Measurements from ENCODE around the gene WIPF3.
"Not testable (repeated sequence)": the region's sequence is repeated elsewhere in the genome, so short reads cannot be mapped to it uniquely, and the experiment has no call there.

The WIPF3 gene

DNA sequence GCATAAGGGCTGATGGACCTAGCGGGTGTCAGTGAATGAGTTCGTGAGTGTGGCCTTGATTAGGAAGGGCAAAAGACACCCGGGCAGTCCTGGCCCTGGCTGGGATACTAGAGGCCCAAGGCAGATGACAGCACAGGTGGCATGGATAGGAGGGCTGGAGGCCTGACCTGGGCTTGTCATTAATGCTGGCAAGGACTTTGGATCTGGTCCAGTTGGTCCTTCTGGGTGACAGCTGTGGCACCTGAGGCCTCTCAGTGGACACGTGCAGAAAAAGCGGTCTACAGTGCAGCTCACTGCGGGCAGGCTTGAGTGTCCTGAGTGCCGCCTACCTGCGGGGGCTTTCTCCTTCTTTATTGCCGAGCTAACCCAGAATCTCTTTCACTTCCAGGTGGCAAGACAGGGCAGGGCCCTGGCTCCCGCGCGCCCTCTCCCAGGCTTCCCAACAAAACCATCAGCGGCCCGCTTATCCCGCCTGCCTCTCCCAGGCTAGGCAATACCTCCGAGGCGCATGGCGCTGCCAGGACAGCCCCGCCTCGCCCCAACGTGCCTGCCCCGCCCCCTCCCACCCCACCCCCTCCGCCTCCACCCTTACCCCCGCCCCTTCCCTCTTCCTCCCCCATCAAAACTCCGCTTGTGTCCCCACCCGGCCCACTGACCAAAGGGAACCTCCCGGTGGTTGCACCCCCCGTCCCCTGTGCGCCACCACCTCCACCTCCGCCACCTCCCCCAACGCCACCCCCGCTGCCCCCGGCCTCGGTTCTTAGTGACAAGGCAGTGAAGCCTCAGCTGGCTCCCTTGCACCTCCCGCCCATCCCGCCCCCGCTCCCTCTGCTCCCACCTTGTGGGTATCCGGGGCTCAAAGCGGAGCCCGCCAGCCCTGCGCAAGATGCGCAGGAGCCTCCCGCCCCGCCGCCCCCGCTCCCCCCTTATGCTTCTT lies 77.4 kb downstream of the WIPF3 start:
- no peak for DNase-seq

- no peak for DNase-seq
Observed at GRCh38 chr7:29884399-29885272, 78.3 kb downstream of the WIPF3 start.

DNA sequence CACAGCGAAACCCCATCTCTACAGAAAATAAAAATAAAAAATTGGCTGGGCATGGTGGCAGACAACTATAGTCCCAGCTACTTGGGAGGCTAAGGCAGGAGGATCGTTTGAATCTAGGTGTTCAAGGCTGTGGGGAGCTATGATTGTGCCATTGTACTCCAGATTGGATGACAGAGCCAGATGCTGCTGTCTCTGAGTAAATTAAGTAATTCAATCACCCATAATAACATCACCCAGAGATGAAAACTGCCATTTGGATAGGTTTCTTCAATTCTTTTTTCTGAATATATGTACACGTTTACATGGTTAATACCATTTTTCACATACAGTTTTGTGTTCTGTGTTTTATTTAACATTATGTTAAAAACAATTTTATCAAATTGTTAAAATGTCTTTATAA lies 79.3 kb downstream of the WIPF3 start:
- DNase-seq: no peak

DNA sequence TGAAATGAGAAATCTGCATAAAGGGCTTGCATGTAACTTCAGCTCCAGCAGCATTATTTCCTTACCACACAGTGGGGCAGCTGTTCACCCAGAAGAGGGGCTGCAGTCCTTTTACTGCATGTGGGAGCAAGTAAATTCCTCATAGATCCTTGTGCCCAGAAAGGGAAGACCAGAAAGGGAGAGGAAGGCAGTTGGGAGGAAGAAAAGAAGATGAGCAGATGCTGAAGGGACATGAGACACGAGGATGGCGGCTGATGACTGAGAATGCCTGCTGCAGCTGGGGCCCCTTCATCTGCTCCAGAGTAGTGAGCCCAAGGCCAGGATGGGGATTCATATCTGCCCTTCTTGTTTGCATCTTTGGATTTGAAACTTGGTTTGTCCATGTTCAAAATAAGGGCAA lies 80.5 kb downstream of the WIPF3 start:
- DNase-seq: no peak

- DNase-seq: no peak
Observed at GRCh38 chr7:29888006-29888405, 81.7 kb downstream of the WIPF3 start.

- DNase-seq: no peak
Observed at GRCh38 chr7:29889288-29889687, 83.0 kb downstream of the WIPF3 start.

GRCh38 chr7:29890251-29890650 lies 83.9 kb downstream of the WIPF3 start:
- no peak for DNase-seq

DNA sequence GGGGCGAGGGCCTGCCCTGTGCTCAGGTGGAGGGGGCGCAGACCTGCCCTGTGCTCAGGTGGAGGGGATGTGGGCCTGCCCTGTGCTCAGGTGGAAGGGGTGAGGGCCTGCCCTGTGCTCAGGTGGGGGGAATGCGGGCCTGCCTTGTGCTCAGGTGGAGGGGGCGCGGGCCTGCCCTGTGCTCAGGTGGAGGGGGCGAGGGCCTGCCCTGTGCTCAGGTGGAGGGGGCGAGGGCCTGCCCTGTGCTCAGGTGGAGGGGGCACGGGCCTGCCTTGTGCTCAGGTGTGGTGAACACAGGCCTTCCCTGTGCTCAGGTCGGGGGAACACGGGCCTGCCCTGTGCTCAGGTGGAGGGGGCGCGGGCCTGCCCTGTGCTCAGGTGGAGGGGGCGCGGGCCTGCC lies 84.5 kb downstream of the WIPF3 start:
- not testable (repeated sequence) for DNase-seq

DNA sequence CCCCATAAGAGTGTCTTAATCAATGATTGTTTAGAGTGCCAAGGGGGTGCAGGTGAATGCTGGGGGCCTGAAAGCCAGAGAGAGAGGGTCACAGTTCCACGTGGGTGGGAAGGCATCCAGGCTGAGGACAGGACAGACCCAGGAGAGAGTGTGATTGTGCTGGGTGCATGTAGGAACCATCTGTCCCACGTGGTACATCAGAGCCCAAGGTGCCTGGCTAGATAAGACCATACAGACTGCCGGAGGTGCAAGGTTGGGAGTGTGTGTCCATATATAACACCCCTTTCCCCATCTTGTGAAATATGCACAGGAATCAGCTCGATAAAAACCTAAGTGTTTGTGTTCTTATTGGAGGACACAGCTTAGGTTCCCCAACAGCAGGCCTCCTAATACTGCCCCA lies 85.5 kb downstream of the WIPF3 start:
- DNase-seq: no peak

- no peak for DNase-seq
Observed at GRCh38 chr7:29892231-29892630, 85.9 kb downstream of the WIPF3 start.

DNA sequence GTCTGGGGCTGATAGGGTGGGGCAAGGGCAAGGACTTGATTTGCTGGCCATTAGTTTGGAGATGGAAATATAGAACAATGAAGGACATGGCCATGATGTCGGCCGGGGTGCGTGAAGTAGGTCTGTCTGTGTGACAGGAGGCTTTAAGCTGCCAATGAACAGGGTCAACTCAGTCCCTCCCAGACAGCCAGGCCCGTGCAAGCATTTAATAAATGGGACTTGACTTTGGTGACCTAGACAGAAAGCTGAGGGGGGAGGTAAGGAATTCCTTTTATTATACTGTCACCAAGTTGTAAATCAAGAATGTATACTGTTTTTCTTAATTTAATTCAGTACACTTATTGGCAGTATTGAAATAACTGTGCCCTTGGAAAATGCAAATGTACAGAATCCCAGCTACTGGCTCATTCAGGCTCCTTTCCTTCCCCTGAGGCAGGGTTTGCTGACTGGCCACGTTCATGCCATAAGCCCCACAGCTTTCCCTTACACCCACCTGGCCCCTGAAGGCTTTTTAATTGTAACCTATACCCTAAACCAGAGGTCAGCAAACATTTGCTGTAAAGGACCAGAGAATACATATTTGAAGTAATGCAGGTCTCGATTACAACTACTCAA lies 87.2 kb downstream of the WIPF3 start:
- no peak for DNase-seq

GRCh38 chr7:29894256-29894655 lies 87.9 kb downstream of the WIPF3 start:
- no peak for DNase-seq

DNA sequence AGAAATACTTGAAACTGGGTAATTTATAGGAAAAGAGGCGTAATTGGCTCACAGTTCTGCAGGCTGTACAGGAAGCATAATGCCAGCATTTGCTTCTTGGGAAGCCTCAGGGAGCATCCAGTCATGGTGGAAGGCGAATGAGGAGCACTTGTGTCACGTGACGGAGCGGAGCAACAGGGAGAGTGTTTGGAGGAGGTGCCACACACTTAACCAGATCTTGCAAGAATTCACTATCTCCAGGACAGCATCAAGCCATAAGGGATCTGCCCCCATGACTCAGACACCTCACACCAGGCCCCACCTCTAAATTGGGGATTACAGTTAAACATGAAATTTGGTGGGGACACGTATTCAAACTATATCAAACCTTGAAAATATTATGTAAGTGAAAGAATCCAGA lies 89.3 kb downstream of the WIPF3 start:
- no peak for DNase-seq

GRCh38 chr7:29896685-29897411 lies 90.5 kb downstream of the WIPF3 start:
- no peak for DNase-seq

DNA sequence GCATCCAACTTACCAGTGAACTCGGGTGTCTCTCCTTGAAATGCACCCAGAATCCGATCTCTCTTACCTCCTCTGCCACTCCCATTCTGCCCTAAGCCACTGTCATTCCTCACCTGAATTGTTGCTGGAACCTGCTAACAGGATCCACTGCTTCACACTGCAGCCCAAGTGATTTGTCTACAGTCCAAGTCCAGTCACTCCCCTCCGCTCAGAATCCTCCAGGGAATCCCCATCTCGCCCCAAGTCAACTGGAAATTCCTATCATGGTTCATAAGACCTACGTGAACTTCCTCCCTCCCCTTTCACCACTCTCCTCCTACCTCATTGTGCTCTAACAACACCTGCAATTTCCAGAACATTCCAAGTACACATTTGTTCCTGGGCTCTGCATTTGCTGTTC lies 92.0 kb downstream of the WIPF3 start:
- no peak for DNase-seq

GRCh38 chr7:29900745-29901144 lies 94.4 kb downstream of the WIPF3 start:
- DNase-seq: no peak

GRCh38 chr7:29906200-29907022 lies 100.1 kb downstream of the WIPF3 start:
- no peak for DNase-seq

DNA sequence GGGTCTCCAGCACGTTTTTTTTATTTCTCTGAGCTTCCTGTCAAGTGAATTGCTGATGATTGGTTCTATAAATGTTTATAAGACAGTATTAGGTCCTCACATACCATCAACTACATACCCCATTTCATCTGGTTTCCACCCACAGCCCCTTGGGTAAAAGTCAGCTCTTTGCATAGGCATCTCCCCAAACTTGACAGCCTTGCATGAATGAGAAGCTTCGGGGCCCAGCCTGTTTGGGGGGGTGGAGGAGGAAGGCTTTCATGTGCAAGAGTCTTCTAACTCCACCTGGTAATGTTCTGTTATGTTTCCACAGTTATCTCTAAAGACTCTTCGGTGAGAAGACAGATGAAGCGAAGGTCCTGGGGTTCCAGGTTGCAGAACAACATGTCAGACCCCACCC lies 107.9 kb downstream of the WIPF3 start:
- no peak for DNase-seq

- DNase-seq: peak; percentile 19
Observed at GRCh38 chr7:29915481-29916215, 109.3 kb downstream of the WIPF3 start.

DNA sequence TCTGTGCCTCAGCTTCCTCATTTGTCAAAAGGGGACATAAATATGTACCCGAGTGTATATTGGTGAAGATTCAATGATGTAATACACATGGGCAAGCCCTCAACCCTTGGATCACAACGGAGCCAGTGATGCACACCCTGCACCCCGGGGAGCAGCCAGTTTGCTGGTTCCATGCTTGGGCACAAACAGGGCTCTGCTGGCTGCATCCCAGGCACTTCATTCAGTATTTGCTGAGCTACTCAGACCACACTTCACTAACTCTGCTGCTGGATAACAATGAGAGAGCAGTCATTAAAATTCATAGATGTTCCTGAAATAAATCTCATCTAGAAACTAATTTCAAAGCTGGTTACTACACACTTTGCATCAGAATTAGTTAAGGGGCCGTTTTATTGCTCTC lies 111.3 kb downstream of the WIPF3 start:
- no peak for DNase-seq

DNA sequence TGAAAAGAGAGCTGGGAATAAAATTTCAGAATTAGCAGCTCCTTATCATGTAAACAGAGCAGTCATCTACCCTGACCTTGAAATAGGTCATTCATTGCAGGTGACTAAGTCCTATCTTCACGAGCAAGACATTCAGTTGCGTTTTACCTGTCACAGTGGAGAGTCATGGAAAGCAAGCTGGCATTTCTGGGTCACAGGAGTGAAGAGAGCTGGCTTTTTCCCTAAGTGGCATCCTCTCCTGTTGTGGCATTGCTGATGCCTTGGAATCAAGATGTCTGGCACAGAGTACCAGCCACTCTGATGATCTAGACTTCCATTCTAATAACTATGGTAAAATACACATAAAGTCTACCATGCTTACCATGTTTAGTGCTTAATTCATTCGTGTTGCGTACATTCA lies 112.5 kb downstream of the WIPF3 start:
- no peak for DNase-seq

Measured in fibroblast of skin of right quadriceps (primary cell).